Measurements from ENCODE around the gene TUBE1. TPM values are rescaled to one million over a fixed set of nuclear protein-coding genes. Genes with fewer than 3 reads are reported as not detected.
A peak's percentile ranks its signal among the peaks of the same experiment; 100 is the strongest.

TUBE1 gene
- total and polyA plus RNA-seq, 8 donors = 7.6 to 17.7 (median 9.7) TPM

- H3K4me1 ChIP-seq = no peaks in the 10 kb centered on the region
- no peak overlapping the region for H3K27ac ChIP-seq
- H3K4me3 ChIP-seq = no peak overlapping the region
- H3K36me3 ChIP-seq = no peaks in the 10 kb centered on the region
- intact Hi-C loops (cut with DNase I) = no loop called here
- no peak for TF ChIP-seq CTCF (IDR thresholded peaks at IDR 0.05)
- ATAC-seq (no peak), FAIRE-seq (no peak), DNase-seq (no peak)
- no peaks in the 10 kb centered on the region for H3K9me3 ChIP-seq
- peaks cover 0 to 6% (median 0%) of the 10 kb centered on the region in 4 donors for H3K27me3 ChIP-seq
Observed at GRCh38 chr6:112118034-112118433, 30.8 kb upstream of the TUBE1 start.

GRCh38 chr6:112117554-112117953 lies 30.3 kb upstream of the TUBE1 start:
- no peak for DNase-seq
- TF ChIP-seq CTCF (IDR thresholded peaks at IDR 0.05) = no peak
- FAIRE-seq = no peak
- ATAC-seq = no peak
- no peaks in the 10 kb centered on the region for H3K4me1 ChIP-seq
- peaks cover 0 to 6% (median 0%) of the 10 kb centered on the region in 4 donors for H3K27me3 ChIP-seq
- H3K4me3 ChIP-seq = no peak overlapping the region
- no peak overlapping the region for H3K27ac ChIP-seq
- no peaks in the 10 kb centered on the region for H3K9me3 ChIP-seq
- WGBS, 2 donors = 78 to 81% methylated on average over 1 of the region's 1 CpG
- intact Hi-C loops (cut with DNase I) = no loop called here
- no peaks in the 10 kb centered on the region for H3K36me3 ChIP-seq

GRCh38 chr6:112116221-112116620 lies 28.9 kb upstream of the TUBE1 start:
- WGBS, 2 donors = 50 to 52% methylated on average over 1 of the region's 1 CpG
- Histone ChIP-seq H3K4me3 (no peak overlapping the region), H3K9me3 (no peaks in the 10 kb centered on the region), H3K4me1 (no peaks in the 10 kb centered on the region), H3K27me3 (peaks cover 0 to 4% (median 0%) of the 10 kb centered on the region in 4 donors), H3K36me3 (no peaks in the 10 kb centered on the region), H3K27ac (no peak overlapping the region)
- ATAC-seq (peak in 3 of 4 donors; percentile 22 to 60 (median 30)), DNase-seq (no peak), FAIRE-seq (no peak)
- intact Hi-C loops (cut with DNase I) = no loop called here
- no peak for TF ChIP-seq CTCF (IDR thresholded peaks at IDR 0.05)

GRCh38 chr6:112114577-112115223 lies 27.4 kb upstream of the TUBE1 start:
- WGBS, 2 donors = 93 to 96% methylated on average over 3 of the region's 3 CpGs
- TF ChIP-seq CTCF (IDR thresholded peaks at IDR 0.05) = no peak
- Histone ChIP-seq H3K9me3 (no peaks in the 10 kb centered on the region), H3K27ac (no peak overlapping the region), H3K4me3 (no peak overlapping the region), H3K36me3 (no peaks in the 10 kb centered on the region), H3K4me1 (no peaks in the 10 kb centered on the region), H3K27me3 (no peaks in the 10 kb centered on the region)
- intact Hi-C loops (cut with DNase I) = no loop called here
- ATAC-seq = peak in 1 of 4 donors; percentile 35
- DNase-seq = no peak
- no peak for FAIRE-seq

- H3K4me1 ChIP-seq = no peaks in the 10 kb centered on the region
- no peaks in the 10 kb centered on the region for H3K9me3 ChIP-seq
- FAIRE-seq (no peak), DNase-seq (no peak), ATAC-seq (no peak)
- TF ChIP-seq CTCF (IDR thresholded peaks at IDR 0.05) = no peak
- H3K27ac ChIP-seq = no peak overlapping the region
- no peak overlapping the region for H3K4me3 ChIP-seq
- no peaks in the 10 kb centered on the region for H3K27me3 ChIP-seq
- intact Hi-C loops (cut with DNase I) = no loop called here
- no peaks in the 10 kb centered on the region for H3K36me3 ChIP-seq
Observed at GRCh38 chr6:112113918-112114317, 26.6 kb upstream of the TUBE1 start.
